GM18873 (cell line): Measurements from ENCODE around the gene CRTC2.
"Not testable (repeated sequence)": the region's sequence is repeated elsewhere in the genome, so short reads cannot be mapped to it uniquely, and the experiment has no call there.

ENCODE experiments used
- ATAC-seq: cut with Tn5 transposase; IDR thresholded peaks from one replicate; pipeline ENCODE4 v1.9.1; 2021; ENCODE audit warnings: mild to moderate bottlenecking, moderate library complexity, moderate number of reproducible peaks; ENCODE audit not compliant: unreplicated experiment, low FRiP score

Gene CRTC2

GRCh38 chr1:153933430-153933829 is 25.0 kb downstream of the CRTC2 start:
- ATAC-seq: no peak

- ATAC-seq: no peak
These were observed 26.0 kb downstream of the CRTC2 start for GRCh38 chr1:153932156-153933131.

DNA sequence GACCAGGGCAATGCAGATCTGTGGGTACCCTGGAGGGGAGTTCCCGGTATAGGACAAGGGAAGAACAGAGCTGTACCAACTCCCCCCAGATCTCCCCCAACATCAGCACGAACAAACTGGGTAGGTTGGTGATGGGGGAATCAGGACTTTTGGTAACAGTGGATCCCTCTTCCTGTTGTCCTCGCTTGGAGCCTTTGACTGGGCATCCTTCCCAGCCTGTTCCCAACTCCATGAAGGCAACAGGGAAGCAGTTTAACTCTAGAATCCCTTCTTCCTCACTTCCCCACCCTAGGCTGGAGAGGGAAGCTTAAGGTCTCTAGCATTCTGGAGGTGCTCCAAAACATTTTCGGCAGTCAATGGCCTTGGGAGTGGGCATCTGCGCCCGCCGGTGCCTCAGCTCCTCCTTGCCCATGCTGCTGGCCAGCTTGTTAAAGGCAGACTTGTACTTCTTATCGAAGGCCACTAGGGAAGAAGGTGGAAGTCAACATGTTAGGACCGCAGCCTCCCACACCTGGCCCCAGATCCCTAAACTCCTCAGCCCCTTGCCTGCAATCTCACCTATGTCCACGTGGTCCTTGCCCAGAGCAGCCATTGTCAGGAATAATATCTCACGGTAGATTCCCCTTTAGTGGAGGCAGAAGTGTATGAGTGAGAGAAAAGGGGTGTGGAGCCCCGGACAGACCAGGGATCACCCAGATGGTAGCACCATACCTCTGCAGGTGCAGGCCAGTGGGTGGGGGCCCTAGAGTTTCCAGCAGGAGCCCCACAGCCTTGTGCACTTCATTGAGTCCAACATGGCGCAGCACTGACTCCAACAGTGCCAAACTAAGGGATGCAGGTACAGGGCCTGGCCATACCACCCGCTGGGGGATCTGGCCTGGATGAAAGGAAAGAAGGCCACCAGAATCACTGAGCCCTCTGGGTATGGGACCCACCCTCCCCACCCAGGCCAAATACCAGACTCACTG is 28.1 kb downstream of the CRTC2 start:
- no peak for ATAC-seq

- ATAC-seq: no peak
These were observed 29.0 kb downstream of the CRTC2 start for GRCh38 chr1:153929426-153929825.

GRCh38 chr1:153928791-153929341 is 29.5 kb downstream of the CRTC2 start:
- ATAC-seq: no peak

DNA sequence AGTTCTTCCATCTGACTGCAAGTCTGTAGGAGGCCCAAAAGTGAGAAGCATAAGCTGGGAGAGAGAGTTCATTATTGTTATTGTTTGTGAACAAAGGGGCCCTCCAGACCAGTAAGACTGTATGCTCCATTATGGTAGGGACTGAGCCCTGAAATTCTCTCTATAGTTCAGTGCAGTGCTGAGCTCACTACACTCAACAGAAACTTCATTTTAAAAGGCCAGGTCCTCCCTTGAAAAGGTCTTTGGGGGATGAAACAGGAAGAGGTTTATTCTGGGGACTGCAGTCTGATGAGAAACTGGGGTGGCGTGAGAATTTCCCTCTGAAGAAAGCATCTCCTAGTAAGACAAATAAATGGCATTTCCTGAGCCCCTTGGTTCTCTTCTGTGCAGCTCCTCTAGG is 30.2 kb downstream of the CRTC2 start:
- ATAC-seq: no peak

GRCh38 chr1:153926405-153926804 is 32.0 kb downstream of the CRTC2 start:
- ATAC-seq: no peak

GRCh38 chr1:153922972-153923925 is 35.2 kb downstream of the CRTC2 start, which contains the start of gene GATAD2B:
GATAD2B (minus strand) TSS chr1:153922972; CDS start chr1:153828347, 94,625 bp downstream.
- peak; percentile 89 for ATAC-seq

DNA sequence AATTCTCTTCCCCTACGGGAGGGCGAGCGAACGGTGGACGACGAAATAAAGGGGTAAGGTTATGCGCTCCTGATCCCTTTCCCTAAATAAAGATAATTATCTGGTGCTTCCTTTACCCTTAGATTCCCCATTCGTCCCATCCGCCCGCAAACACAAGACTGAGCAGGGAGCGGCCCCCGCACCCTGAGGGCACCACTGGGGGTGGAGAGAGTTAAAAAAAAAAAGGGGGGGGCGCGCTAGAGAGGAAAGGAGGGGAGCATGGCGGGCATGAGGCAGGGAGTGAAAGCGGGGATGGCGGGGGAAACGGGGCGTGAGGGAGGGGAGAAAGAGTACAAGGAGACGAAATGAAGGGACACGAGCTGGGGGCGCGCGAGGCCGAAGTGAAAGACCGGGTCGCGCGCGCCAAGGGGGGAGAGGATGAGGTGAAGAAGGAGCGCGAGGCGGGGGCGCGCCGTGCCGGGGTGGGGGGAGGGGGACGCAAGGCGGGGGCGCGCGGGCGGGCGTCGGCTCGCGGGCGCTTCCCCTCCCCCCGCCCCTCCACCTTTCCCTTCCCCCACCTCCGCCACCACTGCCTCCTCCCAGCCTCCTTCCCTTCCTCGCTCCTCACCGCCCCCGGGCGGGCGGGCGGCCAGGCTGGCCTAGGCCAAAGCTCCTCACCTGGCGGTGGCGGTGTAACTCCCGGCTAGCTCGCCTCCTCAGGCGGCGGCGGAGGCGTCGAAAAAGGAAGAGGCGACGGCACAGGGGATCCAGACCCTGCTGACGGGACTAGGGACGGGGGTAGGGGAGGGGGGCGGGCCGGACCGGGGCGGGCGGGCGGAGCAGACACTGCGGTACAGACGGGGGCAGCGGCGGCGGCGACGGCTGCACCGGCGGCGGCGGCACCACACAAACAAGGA is 36.1 kb downstream of the CRTC2 start:
- ATAC-seq: peak; percentile 10

DNA sequence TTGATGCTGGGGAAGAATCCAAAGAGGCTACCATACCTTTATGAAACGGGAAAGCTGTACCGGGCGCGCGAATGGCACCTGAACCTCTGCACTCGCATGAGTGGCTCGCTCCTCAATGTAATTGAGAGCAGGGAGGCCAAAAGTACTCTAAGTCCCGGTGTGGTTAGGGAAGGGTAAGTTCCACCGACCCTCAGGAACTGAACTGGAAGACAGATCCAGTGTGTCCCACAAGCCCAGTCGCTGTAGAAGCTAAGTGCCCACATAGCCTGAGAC is 36.7 kb downstream of the CRTC2 start:
- ATAC-seq: no peak

- no peak for ATAC-seq
These were observed 37.2 kb downstream of the CRTC2 start for GRCh38 chr1:153921080-153921802.

DNA sequence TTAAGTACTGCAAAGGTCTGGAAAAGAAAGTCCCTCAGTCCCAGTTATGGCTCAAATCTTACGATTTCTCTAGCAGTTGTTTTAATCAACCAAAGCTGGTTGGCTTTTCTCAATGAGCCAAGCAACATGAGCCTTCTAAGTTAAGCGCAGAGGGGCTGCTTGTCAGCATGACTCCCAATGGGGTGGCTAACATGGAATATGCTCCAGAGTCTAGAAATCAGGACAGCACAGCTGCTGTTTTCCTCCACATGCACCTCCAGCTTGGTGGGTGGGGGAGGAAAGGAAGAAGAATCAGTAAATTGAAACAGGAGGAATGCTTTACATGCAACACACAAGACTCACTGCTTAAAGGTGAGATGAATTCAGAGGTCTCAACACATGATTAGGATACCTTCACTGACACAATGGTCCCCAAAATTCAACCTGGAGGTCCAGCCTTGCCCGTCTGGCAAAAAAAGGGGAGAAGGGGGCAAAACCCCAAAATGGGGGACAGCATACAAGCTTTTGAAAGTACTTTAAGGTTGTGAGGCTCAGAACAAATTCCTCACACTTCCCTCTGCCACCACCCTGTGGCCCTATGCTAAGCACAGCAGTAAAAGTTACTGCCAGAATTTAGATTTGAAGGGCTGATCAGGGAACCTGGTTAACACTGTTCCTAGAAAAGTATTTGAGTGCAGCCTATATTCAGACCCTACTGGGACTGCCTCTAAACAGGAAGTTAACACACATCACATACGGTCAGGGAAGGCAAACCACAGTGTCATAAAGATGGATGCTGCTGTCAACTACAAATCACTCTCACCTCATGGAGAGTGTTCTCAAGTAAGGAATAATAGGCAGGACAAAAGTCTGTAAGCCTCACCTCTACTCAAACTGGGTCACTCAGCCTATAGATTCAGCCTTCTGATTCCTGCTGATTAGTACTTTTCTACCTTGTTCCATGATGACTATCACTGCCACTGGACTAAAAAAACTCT is 38.2 kb downstream of the CRTC2 start:
- no peak for ATAC-seq

DNA sequence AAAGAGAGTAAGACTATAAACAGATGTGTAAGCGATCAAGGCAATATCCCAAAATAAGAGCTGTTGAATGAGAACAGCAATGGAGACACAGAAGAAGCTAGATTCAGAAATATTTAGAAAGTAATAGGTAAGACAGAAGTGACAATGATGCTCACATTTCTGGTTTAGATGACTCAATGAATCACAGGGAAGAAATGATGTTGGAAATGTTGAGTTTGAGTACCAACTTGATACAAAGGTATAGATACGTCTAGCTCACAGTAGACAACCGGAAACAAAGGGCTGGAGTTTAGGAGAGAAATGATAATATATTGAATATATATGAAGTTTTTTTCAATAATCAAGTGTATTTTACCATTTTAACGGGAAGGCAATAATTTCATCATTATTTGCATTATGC is 42.1 kb downstream of the CRTC2 start:
- ATAC-seq: no peak

GRCh38 chr1:153912349-153912748 is 46.1 kb downstream of the CRTC2 start:
- no peak for ATAC-seq

DNA sequence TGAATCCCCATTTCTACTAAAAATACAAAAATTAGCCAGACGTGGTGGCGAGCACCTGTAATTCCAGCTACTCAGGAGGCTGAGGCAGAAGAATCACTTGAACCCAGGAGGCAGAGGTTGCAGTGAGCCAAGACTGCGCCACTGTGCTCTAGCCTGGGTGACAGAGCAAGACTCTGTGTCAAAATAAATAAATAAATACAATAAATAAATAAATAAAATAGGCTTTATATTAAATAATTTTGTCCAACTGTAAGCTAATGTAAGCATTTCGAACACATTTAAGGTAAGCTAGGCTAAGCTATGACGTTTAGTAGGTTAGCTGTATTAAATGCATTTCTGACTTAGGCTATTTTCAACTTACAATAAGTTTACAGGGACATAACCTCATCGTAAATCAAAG is 47.9 kb downstream of the CRTC2 start:
- not testable (repeated sequence) for ATAC-seq

DNA sequence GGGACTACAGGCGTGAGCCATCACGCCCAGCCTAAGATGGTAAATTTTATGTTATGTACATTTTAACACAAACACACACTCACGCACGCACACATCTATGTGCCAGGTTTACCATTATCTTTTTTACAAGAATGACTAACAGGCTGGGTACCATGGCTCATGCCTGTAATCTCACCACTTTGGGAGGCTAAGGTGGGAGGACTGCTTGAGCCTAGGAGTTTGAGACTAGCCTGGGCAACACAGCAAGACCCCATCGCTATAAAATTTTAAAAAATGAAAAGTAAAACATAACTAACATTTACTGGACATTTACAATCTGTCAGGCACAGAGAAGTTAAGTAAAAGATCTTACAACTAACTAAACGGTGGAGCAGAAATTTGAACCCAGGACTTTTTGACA is 50.3 kb downstream of the CRTC2 start:
- no peak for ATAC-seq

DNA sequence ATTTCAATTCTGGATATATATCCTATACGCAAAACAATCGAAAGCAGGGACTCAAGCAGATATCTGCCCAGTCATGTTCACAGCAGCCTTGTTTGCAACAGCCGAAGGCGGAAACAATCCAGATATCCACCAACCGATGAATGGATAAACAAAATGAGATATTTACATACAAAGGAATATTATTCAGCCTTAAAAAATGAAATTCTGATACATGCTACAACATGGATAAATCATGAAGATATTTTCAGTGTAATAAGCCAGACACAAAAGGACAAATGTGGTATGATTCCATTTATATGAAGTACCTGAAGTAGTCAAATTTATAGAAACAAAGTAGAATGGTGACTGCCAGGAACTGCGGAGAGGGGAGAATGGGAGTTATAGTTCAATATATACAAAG is 51.3 kb downstream of the CRTC2 start:
- no peak for ATAC-seq
